HG02588 (cell line): ENCODE measurements around the gene LRMDA.

ENCODE experiments used
- ATAC-seq: cut with Tn5 transposase; IDR thresholded peaks from one replicate; pipeline ENCODE4 v1.9.1; 2021; ENCODE audit warnings: mild to moderate bottlenecking, moderate library complexity; ENCODE audit not compliant: unreplicated experiment

LRMDA gene

GRCh38 chr10:75568450-75569130, 137.2 kb downstream of the LRMDA start:
- no peak for ATAC-seq

DNA sequence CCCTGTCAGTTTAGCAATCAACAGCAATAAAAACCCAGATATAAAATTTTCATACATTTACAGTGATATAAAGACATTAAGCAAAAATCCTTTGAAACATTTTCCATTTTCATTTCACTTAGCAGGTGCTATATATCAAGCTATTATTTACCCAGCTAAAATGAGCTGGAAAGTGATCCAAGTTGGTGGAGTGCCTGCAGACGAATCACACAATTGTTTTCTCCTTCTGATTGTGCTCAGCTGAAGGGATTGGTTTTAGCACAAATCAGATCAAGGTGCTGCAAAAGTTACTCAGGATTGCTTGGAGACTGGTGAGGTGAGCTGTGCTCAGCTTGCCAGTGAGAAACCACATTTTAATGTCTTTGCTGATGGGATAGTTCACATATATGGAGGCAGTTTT, 138.1 kb downstream of the LRMDA start:
- no peak for ATAC-seq

- ATAC-seq: no peak
These were observed 141.1 kb downstream of the LRMDA start for GRCh38 chr10:75572478-75572877.

GRCh38 chr10:75575940-75576339, 144.5 kb downstream of the LRMDA start:
- ATAC-seq: no peak

DNA sequence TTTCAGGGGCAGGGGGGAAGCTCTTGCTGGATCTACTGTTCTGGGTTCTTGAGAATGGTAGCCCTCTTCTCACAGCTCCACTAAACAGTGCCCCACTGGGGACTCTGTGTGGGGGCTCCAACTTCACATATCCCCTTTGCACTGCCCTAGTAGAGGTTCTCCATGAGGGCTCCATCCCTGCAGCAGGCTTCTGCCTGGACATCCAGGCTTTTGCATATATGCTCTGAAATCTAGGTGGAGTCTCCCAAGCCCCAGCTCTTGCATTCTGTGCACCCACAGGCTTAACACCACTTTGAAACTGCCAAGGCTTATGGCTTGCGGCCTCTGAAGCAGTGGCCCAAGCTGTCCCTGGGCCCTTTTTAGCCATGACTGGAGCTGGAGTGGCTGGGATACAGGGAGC, 150.7 kb downstream of the LRMDA start:
- no peak for ATAC-seq

- no peak for ATAC-seq
These were observed 153.9 kb downstream of the LRMDA start for GRCh38 chr10:75585294-75585693.

DNA sequence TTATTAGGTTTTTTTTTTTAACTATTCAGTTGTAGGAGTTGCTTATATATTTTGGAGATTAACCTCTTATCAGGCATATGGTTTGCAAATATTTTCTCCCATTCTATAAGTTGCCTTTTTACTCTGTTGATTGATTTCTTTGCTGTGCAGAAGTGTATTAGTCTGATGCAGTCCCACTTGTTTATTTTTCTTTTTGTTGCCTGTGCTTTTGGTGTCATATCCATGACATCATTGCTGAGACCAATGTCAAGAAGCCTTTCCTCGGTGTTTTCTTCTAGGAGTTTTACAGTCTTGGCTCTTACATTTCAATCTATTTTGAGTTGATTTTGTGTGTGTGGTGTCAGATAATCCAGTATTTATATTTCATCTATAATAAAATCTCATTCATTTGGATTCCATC, 155.4 kb downstream of the LRMDA start:
- no peak for ATAC-seq

DNA sequence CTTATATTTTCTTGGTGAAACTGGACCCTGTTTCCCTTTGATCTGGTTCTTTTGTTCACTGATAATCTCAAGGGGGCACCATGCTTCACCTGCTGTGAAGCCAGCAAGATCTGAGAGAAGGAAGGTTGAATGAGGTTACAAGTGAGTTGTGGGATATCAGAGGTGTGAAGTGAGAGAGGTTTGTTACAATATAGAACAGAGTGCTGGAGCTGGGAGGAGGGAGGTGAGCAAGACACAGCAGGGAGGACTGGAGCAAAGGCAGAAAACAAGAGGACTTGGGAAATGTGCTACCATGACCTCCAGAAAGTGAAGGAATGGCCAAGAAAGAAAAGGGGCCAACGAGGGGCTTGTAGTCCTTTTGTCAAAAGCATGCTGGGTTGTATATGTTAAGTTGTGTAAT, 156.6 kb downstream of the LRMDA start:
- no peak for ATAC-seq

- no peak for ATAC-seq
These were observed 158.7 kb downstream of the LRMDA start for GRCh38 chr10:75589895-75590654.

DNA sequence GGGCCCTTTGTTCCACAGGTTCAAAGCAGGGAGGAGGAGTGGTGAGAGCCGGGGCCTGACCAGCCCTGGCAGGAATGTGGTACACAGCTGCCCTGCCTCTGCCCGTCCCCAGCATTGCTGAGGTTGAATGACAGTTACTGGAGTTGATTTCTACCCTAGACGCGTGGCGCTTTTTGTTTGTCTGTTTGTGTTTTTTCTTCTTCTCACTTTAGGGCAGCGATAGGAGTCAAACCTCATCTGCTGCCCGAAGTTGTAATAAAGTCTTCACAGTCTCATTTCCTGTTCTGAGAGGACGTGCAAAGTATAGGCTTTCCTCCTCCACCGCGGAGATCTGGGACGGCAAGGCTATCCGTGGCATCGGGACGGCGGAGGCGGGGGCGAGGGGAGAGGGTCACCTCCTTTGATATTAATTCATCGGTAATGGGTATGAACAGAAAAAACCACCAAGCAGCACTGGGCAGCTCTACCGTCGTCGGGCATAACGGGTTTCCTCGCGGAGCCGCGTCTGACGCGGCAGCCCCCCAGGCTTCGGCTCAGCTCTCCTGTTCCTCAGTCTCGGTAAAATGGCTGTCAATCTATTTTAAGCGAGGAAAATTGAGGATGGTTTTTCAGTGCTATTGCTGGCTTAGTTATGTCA, 160.8 kb downstream of the LRMDA start:
- ATAC-seq: no peak

- ATAC-seq: no peak
These were observed 161.6 kb downstream of the LRMDA start for GRCh38 chr10:75592791-75593643.

DNA sequence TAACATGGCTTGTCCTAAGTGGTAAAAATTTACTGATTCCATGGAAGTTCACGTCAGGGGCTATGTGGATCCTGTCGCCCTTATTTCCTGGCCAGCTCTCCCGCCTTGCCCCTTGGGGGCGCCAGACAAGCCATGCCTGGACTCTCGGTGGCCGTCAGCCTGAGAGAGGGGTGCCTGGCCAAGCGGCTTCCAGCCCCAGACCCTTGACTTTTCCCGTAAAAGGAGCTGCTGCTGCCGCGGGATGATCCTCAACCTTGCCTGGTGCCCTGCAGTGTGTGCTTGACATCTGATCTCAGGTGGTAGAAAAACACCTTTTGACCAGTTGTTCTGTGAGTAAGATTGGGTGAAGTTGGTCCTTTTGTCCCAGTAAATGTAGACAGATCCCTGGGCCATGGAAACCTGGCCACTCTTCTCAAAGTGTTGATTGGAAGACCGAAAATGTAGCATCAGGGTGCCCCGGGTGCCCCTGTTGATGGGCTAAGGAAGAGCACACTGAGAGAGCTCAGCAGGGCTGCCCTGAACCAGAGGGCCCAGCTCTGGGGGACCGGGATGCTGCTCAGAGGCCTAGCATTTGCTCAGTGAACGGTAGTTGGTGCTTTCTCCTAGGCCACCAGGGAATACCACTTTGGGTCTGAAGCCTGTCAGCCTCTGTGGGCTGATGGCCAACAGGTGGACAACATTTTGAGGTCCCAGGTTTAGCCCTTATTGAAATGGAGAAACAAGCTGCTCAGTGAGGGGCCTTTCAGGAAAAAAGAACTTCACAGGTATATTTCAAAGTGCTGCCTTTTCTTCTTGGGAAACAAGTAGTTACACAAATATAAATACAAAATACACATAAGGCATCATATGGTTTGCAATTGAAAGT, 162.5 kb downstream of the LRMDA start:
- ATAC-seq: no peak

DNA sequence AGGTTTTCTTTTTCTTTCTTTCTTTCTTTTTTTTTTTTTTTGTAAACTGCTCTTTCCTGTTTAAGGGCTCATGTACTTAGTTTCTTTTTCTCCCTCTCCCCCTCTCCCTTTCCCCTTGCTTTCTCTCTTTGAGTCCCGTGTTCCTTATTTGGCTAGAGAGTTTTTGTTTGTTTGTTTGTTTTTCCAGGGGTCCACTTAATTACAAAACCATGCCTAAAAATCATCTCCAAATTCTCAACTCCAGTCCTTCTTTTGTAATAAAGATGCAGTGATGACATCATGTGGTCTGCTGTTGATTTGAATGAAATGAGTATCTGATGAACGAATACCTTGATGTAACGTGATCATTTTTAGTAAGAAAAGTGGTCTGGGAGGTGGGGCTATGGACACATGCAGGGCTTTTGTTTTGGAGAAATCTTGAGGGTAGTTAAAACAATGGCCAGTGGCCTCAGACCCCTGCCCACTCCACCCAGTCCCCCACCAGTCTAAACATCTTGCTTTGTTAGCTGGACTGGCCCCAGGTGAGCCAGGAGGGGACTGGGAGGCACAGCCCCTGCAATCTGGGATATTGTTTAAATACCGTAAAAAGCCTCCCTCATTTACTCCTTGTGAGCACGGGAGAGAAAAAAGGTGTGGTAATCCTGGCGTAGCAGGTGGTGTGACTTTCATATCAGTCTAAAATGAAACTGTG, 165.7 kb downstream of the LRMDA start:
- no peak for ATAC-seq

- no peak for ATAC-seq
These were observed 166.5 kb downstream of the LRMDA start for GRCh38 chr10:75597773-75598440.

DNA sequence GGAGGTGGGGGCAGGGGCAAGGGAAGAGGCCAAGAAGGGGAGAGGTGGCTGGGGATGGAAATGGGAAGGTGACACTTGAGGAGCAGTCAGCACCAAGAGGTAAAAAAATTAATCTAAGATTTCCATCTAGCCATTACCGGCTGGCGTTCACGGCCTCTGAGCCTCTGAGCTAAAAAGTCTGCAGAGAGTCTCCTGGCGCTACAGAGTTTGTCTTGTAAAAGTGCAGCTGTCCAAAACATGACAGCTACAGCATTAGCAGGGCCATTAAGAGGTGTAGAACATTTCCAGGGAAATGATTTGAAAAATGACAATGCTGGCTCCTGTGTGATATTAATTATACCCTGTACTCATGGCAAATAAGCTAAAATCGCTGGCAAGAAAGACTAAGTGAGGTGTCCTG, 167.6 kb downstream of the LRMDA start:
- ATAC-seq: no peak

GRCh38 chr10:75599875-75600648, 168.6 kb downstream of the LRMDA start:
- no peak for ATAC-seq

DNA sequence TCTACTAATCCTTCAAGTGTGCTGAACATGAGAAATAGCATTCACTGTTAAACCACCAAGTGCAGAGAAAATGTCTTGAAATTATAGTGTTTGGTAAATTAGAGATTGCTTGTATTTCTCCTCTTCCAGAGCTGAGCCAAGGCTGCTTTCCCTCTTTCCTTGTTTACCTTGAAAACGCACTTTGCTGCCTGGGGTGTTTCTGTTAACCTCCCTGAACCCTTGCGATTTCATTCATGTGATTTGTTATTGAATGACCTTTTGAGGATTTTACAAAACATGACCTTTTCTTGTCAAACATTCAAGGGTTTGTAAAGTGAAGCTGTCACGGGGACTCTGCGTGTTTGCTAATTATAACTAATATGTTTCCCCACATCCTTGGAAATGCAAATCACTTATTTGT, 169.4 kb downstream of the LRMDA start:
- no peak for ATAC-seq

GRCh38 chr10:75602341-75602740, 170.9 kb downstream of the LRMDA start:
- no peak for ATAC-seq
